Sigmoid colon (tissue), 4 donors: Measurements from ENCODE around the gene CCNF.

Source experiments
- EP300 ChIP-seq, 4 donors: sonication (generic); formaldehyde crosslinking; IDR thresholded peaks; one replicate each; pipeline ENCODE4 v1.6.1; 2017; ENCODE audit warnings: antibody characterized with exemption in 4 of 4
- POLR2A ChIP-seq, 2 donors: fragments of 450-650 bp; IDR thresholded peaks; one replicate each; pipeline ENCODE4 v1.6.1; 2016; ENCODE audit warnings: antibody characterized with exemption in 2 of 2, mild to moderate bottlenecking in 2 of 2, moderate library complexity in 2 of 2
- POLR2AphosphoS5 ChIP-seq, 4 donors: sonication (generic); formaldehyde crosslinking; IDR thresholded peaks; one replicate each; pipeline ENCODE4 v1.6.1; 2017; ENCODE audit warnings: antibody characterized with exemption in 4 of 4
- TF ChIP-seq, protein P1 (sequence below), 4 experiments: fragments of 450-650 bp in 3 of 4; fragments of 200-600 bp in 1 of 4; IDR thresholded peaks; one replicate each; pipeline ENCODE4 v1.5.1; 2016 to 2019; ENCODE audit warnings: antibody characterized with exemption in 4 of 4, mild to moderate bottlenecking in 3 of 4, moderate library complexity in 2 of 4

GRCh38 chr16:2460916-2461315 is 31.7 kb downstream of the CCNF start:
- TF ChIP-seq, protein P1, sequence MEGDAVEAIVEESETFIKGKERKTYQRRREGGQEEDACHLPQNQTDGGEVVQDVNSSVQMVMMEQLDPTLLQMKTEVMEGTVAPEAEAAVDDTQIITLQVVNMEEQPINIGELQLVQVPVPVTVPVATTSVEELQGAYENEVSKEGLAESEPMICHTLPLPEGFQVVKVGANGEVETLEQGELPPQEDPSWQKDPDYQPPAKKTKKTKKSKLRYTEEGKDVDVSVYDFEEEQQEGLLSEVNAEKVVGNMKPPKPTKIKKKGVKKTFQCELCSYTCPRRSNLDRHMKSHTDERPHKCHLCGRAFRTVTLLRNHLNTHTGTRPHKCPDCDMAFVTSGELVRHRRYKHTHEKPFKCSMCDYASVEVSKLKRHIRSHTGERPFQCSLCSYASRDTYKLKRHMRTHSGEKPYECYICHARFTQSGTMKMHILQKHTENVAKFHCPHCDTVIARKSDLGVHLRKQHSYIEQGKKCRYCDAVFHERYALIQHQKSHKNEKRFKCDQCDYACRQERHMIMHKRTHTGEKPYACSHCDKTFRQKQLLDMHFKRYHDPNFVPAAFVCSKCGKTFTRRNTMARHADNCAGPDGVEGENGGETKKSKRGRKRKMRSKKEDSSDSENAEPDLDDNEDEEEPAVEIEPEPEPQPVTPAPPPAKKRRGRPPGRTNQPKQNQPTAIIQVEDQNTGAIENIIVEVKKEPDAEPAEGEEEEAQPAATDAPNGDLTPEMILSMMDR (IDR thresholded peaks at IDR 0.05): no peak
- no peak for TF ChIP-seq EP300 (IDR thresholded peaks at IDR 0.05)
- no peak for TF ChIP-seq POLR2A (IDR thresholded peaks at IDR 0.05)
- TF ChIP-seq POLR2AphosphoS5 (IDR thresholded peaks at IDR 0.05): no peak
